IMR-90 (cell line): ENCODE results near the gene FOXO3. TPM values are rescaled to one million over a fixed set of nuclear protein-coding genes. Genes with fewer than 3 reads are reported as not detected.

Experiments
- ATAC-seq: fragments of 200-7000 bp; cut with Tn5 transposase; 2 replicates; pipeline ENCODE4 v1.9.1; 2020; ENCODE audit warnings: low read depth, mild to moderate bottlenecking, moderate library complexity
- BruUV-seq: library from RNA; stranded (reverse); fragments of 400-500 nt; replicated peaks from 2 replicates; lab custom pipeline; 2021; lab: Mats Ljungman, UMichigan
- CTCF ChIA-PET: fragments of 300-600 bp; formaldehyde crosslinking; extraction: SDS; loops from one replicate; lab custom pipeline; 2021; ENCODE audit warnings: antibody characterized with exemption; lab: Yijun Ruan, JAX
- POLR2A ChIA-PET: fragments of 300-600 bp; sonication (Branson Sonifier 250); formaldehyde crosslinking; loops from one replicate; lab custom pipeline; 2022; ENCODE audit warnings: antibody characterized with exemption; ENCODE audit not compliant: unreplicated experiment; lab: Charles Lee
- DNase-seq: peaks from one replicate; pipeline ENCODE4 v3.0.0; 2013
- H2AFZ ChIP-seq: replicated peaks from 2 replicates; pipeline ENCODE3; 2013; ENCODE audit warnings: low read length, mild to moderate bottlenecking; ENCODE audit not compliant: poor library complexity
- H2AK5ac ChIP-seq: 2 replicates; pipeline ENCODE4 v1.6.1; 2013; ENCODE audit warnings: low read depth, low read length, inconsistent platforms
- H2AK9ac ChIP-seq: replicated peaks from 2 replicates; pipeline ENCODE3; 2013; ENCODE audit warnings: mild to moderate bottlenecking, low read depth, low read length, moderate library complexity; ENCODE audit not compliant: poor library complexity
- H2BK120ac ChIP-seq: 2 replicates; pipeline ENCODE4 v1.6.1; 2013; ENCODE audit warnings: low read depth, low read length, inconsistent platforms
- H2BK15ac ChIP-seq: 3 replicates; pipeline ENCODE4 v1.6.1; 2013; ENCODE audit warnings: low read depth, low read length, inconsistent platforms
- H2BK20ac ChIP-seq: 2 replicates; pipeline ENCODE4 v1.6.1; 2013; ENCODE audit warnings: low read depth, mild to moderate bottlenecking, inconsistent platforms, low read length, moderate library complexity
- H2BK5ac ChIP-seq: 2 replicates; pipeline ENCODE4 v1.6.1; 2013; ENCODE audit warnings: mild to moderate bottlenecking, low read depth, low read length, inconsistent platforms; ENCODE audit not compliant: poor library complexity, severe bottlenecking
- H3K14ac ChIP-seq: replicated peaks from 2 replicates; pipeline ENCODE4 v1.6.1; 2013; ENCODE audit warnings: low read depth, low read length, inconsistent platforms
- H3K18ac ChIP-seq: 2 replicates; pipeline ENCODE4 v1.6.1; 2013; ENCODE audit warnings: low read depth, low read length, control low read depth
- H3K23ac ChIP-seq: 2 replicates; pipeline ENCODE4 v1.6.1; 2013; ENCODE audit warnings: low read depth, low read length, inconsistent platforms
- H3K27ac ChIP-seq: 2 replicates; pipeline ENCODE4 v1.5.1; 2013; ENCODE audit warnings: mild to moderate bottlenecking, control low read depth, low read length; ENCODE audit not compliant: insufficient read depth
- H3K27me3 ChIP-seq: 2 replicates; pipeline ENCODE4 v1.6.1; 2013; ENCODE audit warnings: low read length; ENCODE audit not compliant: control insufficient read depth, insufficient read depth
- H3K36me3 ChIP-seq: 2 replicates; pipeline ENCODE4 v1.6.1; 2013; ENCODE audit warnings: low read length, mixed read lengths; ENCODE audit not compliant: control insufficient read depth, insufficient read depth
- H3K4ac ChIP-seq: 2 replicates; pipeline ENCODE4 v1.6.1; 2013; ENCODE audit warnings: low read depth, low read length, inconsistent platforms
- H3K4me1 ChIP-seq: 2 replicates; pipeline ENCODE4 v1.6.1; 2013; ENCODE audit warnings: low read length, mixed read lengths; ENCODE audit not compliant: control insufficient read depth, insufficient read depth
- H3K4me2 ChIP-seq: 2 replicates; pipeline ENCODE4 v1.6.1; 2013; ENCODE audit warnings: low read depth, mild to moderate bottlenecking, control low read depth, low read length, moderate library complexity
- H3K4me3 ChIP-seq: 2 replicates; pipeline ENCODE4 v1.5.1; 2013; ENCODE audit warnings: low read depth, mild to moderate bottlenecking, control low read depth, low read length, moderate library complexity; ENCODE audit not compliant: insufficient read depth
- H3K56ac ChIP-seq: 2 replicates; pipeline ENCODE4 v1.6.1; 2013; ENCODE audit warnings: low read length, inconsistent platforms; ENCODE audit not compliant: insufficient read depth; ENCODE audit errors: extremely low read depth
- H3K79me1 ChIP-seq, 2 experiments: 2 replicates each; pipeline ENCODE4 v1.6.1; 2013; ENCODE audit warnings: low read length in 2 of 2, inconsistent platforms in 1 of 2, low read depth in 1 of 2
- H3K9ac ChIP-seq: 2 replicates; pipeline ENCODE4 v1.6.1; 2013; ENCODE audit warnings: low read depth, low read length, control low read depth
- H3K9me1 ChIP-seq: 2 replicates; pipeline ENCODE4 v1.6.1; 2013; ENCODE audit warnings: low read length, inconsistent platforms; ENCODE audit not compliant: insufficient read depth
- H3K9me3 ChIP-seq: 2 replicates; pipeline ENCODE4 v1.6.1; 2013; ENCODE audit warnings: low read length; ENCODE audit not compliant: control insufficient read depth, insufficient read depth
- H4K20me1 ChIP-seq: 2 replicates; pipeline ENCODE4 v1.6.1; 2013; ENCODE audit warnings: low read length, inconsistent platforms; ENCODE audit not compliant: insufficient read depth
- H4K5ac ChIP-seq: 2 replicates; pipeline ENCODE4 v1.6.1; 2013; ENCODE audit warnings: mild to moderate bottlenecking, low read depth, low read length, control low read depth
- H4K8ac ChIP-seq, 2 experiments: 2 replicates each; pipeline ENCODE4 v1.6.1; 2013; ENCODE audit warnings: low read depth in 2 of 2, low read length in 2 of 2, control low read depth in 1 of 2, inconsistent platforms in 1 of 2
- H4K91ac ChIP-seq: 2 replicates; pipeline ENCODE4 v1.6.1; 2013; ENCODE audit warnings: low read depth, low read length, inconsistent platforms; ENCODE audit not compliant: insufficient read depth
- ELK1 ChIP-seq: fragments of 150-350 bp; IDR thresholded peaks from 2 replicates; pipeline ENCODE4 v1.6.1; 2016; ENCODE audit warnings: low read depth, mild to moderate bottlenecking, low read length, moderate library complexity, borderline replicate concordance
- RAD21 ChIP-seq: IDR thresholded peaks from 2 replicates; pipeline ENCODE4 v1.6.1; 2012; ENCODE audit warnings: low read length, improper control_type of control experiment
- WGBS, 2 experiments: methylation state at CpG; one replicate each; pipeline versions ENCODE4 v1.1.5 to v1.1.7; 2013; ENCODE audit warnings: missing lambda C conversion rate in 2 of 2; ENCODE audit not compliant: insufficient read length in 1 of 2; ENCODE audit errors: extremely low coverage in 2 of 2; 5-methylcytosine and 5-hydroxymethylcytosine counted together
- dilution Hi-C: fragments of 300-500 bp; cut with HindIII; formaldehyde crosslinking; loops from one replicate; pipeline ENCODE4 v1.14.3; 2018; ENCODE audit warnings: low sequenced_read_pairs; ENCODE audit not compliant: unreplicated experiment
- in situ Hi-C: fragments of 300-500 bp; cut with MboI; formaldehyde crosslinking; loops from 3 replicates; pipeline ENCODE4 v1.14.3; 2019; ENCODE audit warnings: low sequenced_read_pairs, inconsistent platforms, mixed read lengths
- intact Hi-C: fragments of 100-400 bp; cut with micrococcal nuclease; formaldehyde crosslinking; loops from 2 replicates; pipeline ENCODE4 v1.10.0; 2022
- polyA plus RNA-seq, 3 experiments: library from polyadenylated mRNA; depleted of rRNA; stranded (reverse); fragments of >200 nt; gene quantifications; 2 replicates each; pipeline ENCODE4 v1.2.3, GENCODE V29; 2012; ENCODE audit warnings: low replicate concordance in 1 of 3
- total RNA-seq: library from RNA; depleted of rRNA; stranded (reverse); fragments of >200 nt; gene quantifications from 2 replicates; pipeline ENCODE4 v1.2.3, GENCODE V29; 2012
- TF ChIP-seq, protein P1 (sequence below): conservative IDR thresholded peaks from 2 replicates; pipeline ENCODE4 v1.5.1; 2012; ENCODE audit warnings: mild to moderate bottlenecking, low read depth, low read length, improper control_type of control experiment

FOXO3 gene
- total and polyA plus RNA-seq, 2 of the 4 experiments (the other 2 are of a cell fraction): 17.5 to 38.7 TPM

DNA sequence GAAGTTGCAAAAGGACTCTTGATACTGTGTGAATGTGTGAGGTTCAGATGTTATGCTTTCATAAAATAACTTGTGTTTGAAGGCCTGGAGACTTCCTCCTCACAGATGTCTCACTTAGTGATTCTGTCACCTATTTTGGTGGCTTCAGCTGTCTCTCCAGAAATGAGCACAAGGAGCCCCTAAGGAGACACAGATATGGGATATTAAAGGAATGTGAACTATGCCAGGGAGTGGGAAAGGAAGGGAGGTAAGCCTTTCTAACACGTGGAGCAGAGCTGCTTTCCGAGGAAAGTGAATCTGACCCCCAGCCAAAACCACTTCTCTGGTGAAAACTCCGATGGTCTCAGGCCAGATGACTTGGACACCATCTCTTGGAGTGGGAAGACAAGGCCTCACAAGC lies 10.5 kb upstream of the FOXO3 start:
- ATAC-seq (peak; percentile 37), DNase-seq (no peak)
- Histone ChIP-seq H2BK15ac (no peak overlapping the region), H3K14ac (no peak overlapping the region), H2BK5ac (no peak overlapping the region), H3K9me3 (no peaks in the 10 kb centered on the region), H3K9me1 (peaks cover 3% of the 10 kb centered on the region; the same call in 1 of the 2 replicates), H4K5ac (peak overlapping the region; percentile 63), H2AK9ac (no peak overlapping the region), H3K4me2 (no peak overlapping the region), H3K18ac (peak overlapping the region; percentile 27), H4K91ac (no peak overlapping the region), H2AK5ac (no peak overlapping the region), H3K23ac (no peak overlapping the region), H3K4ac (no peak overlapping the region), H3K56ac (no peak overlapping the region), H4K20me1 (no peaks in the 10 kb centered on the region), H4K8ac (no peak overlapping the region; a peak in 1 of 4 replicates), H2AFZ (no peak overlapping the region), H3K4me1 (peaks cover 7% of the 10 kb centered on the region), H3K27me3 (no peaks in the 10 kb centered on the region), H3K79me1 (no peaks in the 10 kb centered on the region), H3K36me3 (no peaks in the 10 kb centered on the region), H2BK120ac (no peak overlapping the region), H3K27ac (no peak overlapping the region), H3K9ac (no peak overlapping the region), H3K4me3 (no peak overlapping the region), H2BK20ac (no peak overlapping the region)
- ChIA-PET CTCF (interaction anchor here (1.3 kb wide), 1 partner anchor 8 kb away, joined by 3 read pairs; no protein-coding TSS in a partner anchor), POLR2A (no interaction called here)
- BruUV-seq: no TSS peak
- WGBS, 2 experiments: no CpG with 5 or more reads among the region's 3 CpGs
- in situ Hi-C loops (no loop called here), intact Hi-C loops (no loop called here), dilution Hi-C loops (no loop called here)
- TF ChIP-seq ELK1 (no peak), RAD21 (no peak)
- TF ChIP-seq, protein P1, sequence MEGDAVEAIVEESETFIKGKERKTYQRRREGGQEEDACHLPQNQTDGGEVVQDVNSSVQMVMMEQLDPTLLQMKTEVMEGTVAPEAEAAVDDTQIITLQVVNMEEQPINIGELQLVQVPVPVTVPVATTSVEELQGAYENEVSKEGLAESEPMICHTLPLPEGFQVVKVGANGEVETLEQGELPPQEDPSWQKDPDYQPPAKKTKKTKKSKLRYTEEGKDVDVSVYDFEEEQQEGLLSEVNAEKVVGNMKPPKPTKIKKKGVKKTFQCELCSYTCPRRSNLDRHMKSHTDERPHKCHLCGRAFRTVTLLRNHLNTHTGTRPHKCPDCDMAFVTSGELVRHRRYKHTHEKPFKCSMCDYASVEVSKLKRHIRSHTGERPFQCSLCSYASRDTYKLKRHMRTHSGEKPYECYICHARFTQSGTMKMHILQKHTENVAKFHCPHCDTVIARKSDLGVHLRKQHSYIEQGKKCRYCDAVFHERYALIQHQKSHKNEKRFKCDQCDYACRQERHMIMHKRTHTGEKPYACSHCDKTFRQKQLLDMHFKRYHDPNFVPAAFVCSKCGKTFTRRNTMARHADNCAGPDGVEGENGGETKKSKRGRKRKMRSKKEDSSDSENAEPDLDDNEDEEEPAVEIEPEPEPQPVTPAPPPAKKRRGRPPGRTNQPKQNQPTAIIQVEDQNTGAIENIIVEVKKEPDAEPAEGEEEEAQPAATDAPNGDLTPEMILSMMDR: no peak
